ENCODE measurements around the gene MYO1B. TPM values are rescaled to one million over a fixed set of nuclear protein-coding genes. Genes with fewer than 3 reads are reported as not detected.

MYO1B gene
- total RNA-seq, 1 donor from 2014 or later = 157 TPM

DNA sequence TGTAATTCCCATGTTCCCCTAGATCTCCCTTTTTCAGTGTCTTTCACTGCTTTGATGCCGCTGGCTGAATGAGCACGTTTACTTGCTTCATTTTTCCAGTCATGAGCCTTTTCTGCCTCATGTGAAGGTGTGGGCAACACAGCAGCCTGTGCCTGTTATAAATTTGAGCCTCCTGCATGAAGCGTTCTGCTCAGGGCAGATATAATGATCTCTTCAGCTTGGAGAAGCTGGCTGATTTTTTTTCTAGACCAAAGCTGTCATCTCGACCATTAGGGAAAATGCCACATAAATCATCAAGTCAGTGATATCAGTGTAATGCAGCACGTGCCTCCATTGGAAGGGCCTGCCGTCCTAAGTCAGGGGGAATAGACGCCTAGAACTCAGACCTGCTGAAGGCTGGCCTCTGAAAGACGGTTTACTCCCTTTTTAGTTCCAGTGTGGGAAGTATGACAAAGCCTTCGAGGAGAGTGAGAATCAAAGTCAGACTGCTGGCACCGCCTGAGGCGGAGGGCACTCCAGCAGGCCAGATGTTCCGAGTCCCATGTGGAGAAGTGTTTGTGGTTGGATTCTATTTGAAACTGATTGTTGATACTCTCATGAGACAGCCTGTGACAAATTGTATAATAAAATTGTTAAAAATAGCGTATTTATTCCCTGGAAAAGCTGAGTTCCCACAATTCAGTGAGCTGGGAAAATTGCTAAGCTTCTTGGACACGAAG, 196.5 kb downstream of the MYO1B start:
- H3K36me3 Mint-ChIP-seq (ENCODE audit: insufficient read depth) = no peaks in the 10 kb centered on the region
- H3K4me3 Mint-ChIP-seq (ENCODE audit: low read depth) = no peak overlapping the region
- DNase-seq (ENCODE audit: low spot score, unreplicated experiment) = no peak
- no peaks in the 10 kb centered on the region for H3K27me3 Mint-ChIP-seq
- no peak overlapping the region for H3K27ac Mint-ChIP-seq
- peaks cover 12% of the 10 kb centered on the region for H3K4me1 Mint-ChIP-seq (ENCODE audit: low read depth)
- TF ChIP-seq, protein P1, sequence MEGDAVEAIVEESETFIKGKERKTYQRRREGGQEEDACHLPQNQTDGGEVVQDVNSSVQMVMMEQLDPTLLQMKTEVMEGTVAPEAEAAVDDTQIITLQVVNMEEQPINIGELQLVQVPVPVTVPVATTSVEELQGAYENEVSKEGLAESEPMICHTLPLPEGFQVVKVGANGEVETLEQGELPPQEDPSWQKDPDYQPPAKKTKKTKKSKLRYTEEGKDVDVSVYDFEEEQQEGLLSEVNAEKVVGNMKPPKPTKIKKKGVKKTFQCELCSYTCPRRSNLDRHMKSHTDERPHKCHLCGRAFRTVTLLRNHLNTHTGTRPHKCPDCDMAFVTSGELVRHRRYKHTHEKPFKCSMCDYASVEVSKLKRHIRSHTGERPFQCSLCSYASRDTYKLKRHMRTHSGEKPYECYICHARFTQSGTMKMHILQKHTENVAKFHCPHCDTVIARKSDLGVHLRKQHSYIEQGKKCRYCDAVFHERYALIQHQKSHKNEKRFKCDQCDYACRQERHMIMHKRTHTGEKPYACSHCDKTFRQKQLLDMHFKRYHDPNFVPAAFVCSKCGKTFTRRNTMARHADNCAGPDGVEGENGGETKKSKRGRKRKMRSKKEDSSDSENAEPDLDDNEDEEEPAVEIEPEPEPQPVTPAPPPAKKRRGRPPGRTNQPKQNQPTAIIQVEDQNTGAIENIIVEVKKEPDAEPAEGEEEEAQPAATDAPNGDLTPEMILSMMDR (IDR thresholded peaks at IDR 0.05; ENCODE audit: unreplicated experiment) = no peak
- H3K9me3 Mint-ChIP-seq (ENCODE audit: low read depth) = no peaks in the 10 kb centered on the region

DNA sequence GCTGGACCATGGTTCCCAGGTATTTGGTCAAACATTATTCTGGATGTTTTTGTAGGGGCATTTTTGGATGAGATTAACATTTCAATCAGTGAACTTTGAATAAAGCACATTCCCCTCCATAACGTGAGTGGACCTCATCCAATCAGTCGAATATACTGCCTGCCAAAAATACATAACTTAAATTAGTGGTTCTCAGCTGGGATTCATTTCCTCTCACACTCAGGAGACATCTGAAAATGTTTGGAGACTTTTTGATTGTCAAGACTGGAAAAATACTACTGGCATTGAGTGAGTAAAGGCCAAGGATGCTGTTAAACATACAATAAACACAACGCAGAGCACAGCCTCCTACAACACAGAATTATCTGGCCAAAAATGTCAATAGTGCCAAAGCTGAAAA, 198.2 kb downstream of the MYO1B start:
- H3K27me3 Mint-ChIP-seq = no peaks in the 10 kb centered on the region
- H3K27ac Mint-ChIP-seq = no peak overlapping the region
- no peak overlapping the region for H3K4me3 Mint-ChIP-seq (ENCODE audit: low read depth)
- H3K4me1 Mint-ChIP-seq (ENCODE audit: low read depth) = peaks cover 12% of the 10 kb centered on the region
- DNase-seq (ENCODE audit: low spot score, unreplicated experiment) = no peak
- H3K36me3 Mint-ChIP-seq (ENCODE audit: insufficient read depth) = no peaks in the 10 kb centered on the region
- H3K9me3 Mint-ChIP-seq (ENCODE audit: low read depth) = no peaks in the 10 kb centered on the region
- TF ChIP-seq, protein P1 (IDR thresholded peaks at IDR 0.05; ENCODE audit: unreplicated experiment) = no peak

DNA sequence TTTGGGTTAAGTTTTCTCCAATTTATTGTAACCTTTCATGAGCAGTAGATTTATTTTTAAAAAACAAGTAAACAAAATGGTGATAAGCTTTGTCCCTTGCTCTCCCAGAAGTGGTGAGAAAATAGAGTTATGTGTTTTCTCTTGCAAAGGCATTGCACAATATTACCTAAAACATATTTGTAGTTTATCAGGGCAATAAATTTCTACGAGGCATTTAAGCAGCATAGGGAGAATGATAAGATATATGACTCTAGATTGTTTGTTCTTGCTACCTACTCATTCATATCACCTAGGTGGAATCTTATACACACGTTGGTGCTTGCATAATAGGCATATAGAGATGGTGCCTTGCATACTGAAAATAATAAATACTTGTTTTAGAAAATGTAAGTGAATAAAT, 201.7 kb downstream of the MYO1B start:
- TF ChIP-seq, protein P1 (IDR thresholded peaks at IDR 0.05; ENCODE audit: unreplicated experiment) = no peak
- no peaks in the 10 kb centered on the region for H3K36me3 Mint-ChIP-seq (ENCODE audit: insufficient read depth)
- peaks cover 5% of the 10 kb centered on the region for H3K4me1 Mint-ChIP-seq (ENCODE audit: low read depth)
- H3K4me3 Mint-ChIP-seq (ENCODE audit: low read depth) = no peak overlapping the region
- no peak for DNase-seq (ENCODE audit: low spot score, unreplicated experiment)
- no peaks in the 10 kb centered on the region for H3K9me3 Mint-ChIP-seq (ENCODE audit: low read depth)
- H3K27me3 Mint-ChIP-seq = no peaks in the 10 kb centered on the region
- H3K27ac Mint-ChIP-seq = no peak overlapping the region

DNA sequence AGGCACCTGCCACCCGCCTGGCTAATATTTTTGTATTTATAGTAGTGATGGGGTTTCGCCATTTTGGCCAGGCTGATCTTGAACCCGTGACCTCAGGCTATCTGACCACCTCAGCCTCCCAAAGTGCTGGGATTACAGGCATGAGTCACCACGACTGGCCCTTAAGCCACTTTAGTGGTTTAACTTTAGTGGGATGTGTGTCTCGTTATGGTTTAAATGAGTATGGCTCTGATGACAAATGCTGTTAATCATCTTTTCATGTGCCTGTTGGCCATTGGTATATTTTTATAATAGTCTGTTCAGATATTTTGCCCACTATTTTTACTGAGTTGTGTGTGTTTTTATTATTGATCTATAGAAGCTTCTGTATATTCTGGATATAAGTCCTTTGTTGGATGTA, 205.9 kb downstream of the MYO1B start:
- TF ChIP-seq, protein P1 (IDR thresholded peaks at IDR 0.05; ENCODE audit: unreplicated experiment) = no peak
- Mint-ChIP-seq H3K36me3 (ENCODE audit: insufficient read depth) (peaks cover 3% of the 10 kb centered on the region), H3K9me3 (ENCODE audit: low read depth) (peaks cover 11% of the 10 kb centered on the region), H3K27ac (no peak overlapping the region), H3K27me3 (no peaks in the 10 kb centered on the region), H3K4me1 (ENCODE audit: low read depth) (no peaks in the 10 kb centered on the region), H3K4me3 (ENCODE audit: low read depth) (no peak overlapping the region)
- no peak for DNase-seq (ENCODE audit: low spot score, unreplicated experiment)

DNA sequence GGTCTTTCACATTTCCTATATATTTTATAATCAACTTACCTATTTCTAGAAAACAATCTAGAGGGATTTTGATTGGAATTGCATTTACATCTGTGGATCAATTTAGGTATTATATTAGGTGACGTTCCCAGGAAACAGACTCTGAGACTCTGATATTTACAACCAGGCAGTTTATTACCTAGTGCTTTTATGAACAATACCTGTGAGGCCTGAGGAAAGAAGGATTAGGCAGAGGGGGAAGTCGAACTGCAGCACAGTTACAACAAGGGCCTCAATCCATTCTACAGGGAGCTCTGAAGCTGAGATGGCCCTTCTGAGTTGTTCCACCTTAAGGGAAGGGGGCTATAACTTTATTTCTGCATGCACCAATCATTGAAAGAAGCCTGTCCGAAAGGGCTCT, 206.9 kb downstream of the MYO1B start:
- TF ChIP-seq, protein P1 (IDR thresholded peaks at IDR 0.05; ENCODE audit: unreplicated experiment) = no peak
- H3K9me3 Mint-ChIP-seq (ENCODE audit: low read depth) = peaks cover 11% of the 10 kb centered on the region
- no peaks in the 10 kb centered on the region for H3K4me1 Mint-ChIP-seq (ENCODE audit: low read depth)
- no peaks in the 10 kb centered on the region for H3K27me3 Mint-ChIP-seq
- H3K36me3 Mint-ChIP-seq (ENCODE audit: insufficient read depth) = peaks cover 3% of the 10 kb centered on the region
- no peak for DNase-seq (ENCODE audit: low spot score, unreplicated experiment)
- no peak overlapping the region for H3K4me3 Mint-ChIP-seq (ENCODE audit: low read depth)
- no peak overlapping the region for H3K27ac Mint-ChIP-seq

All from progenitor cell of endocrine pancreas (in vitro differentiated cells).